Keratinocyte (primary cell): Measurements from ENCODE around the gene CASQ1. TPM values are rescaled to one million over a fixed set of nuclear protein-coding genes. Genes with fewer than 3 reads are reported as not detected.

ENCODE experiments used
- DNase-seq: peaks from one replicate; pipeline ENCODE4 v3.0.0-alpha.2; 2011; ENCODE audit warnings: low read depth, missing footprints, low spot score
- FAIRE-seq: peaks from 2 replicates; lab custom pipeline; 2011; peaks lifted over from hg19 to GRCh38; lab: Jason Lieb, UNC
- H2AFZ ChIP-seq: 2 replicates; pipeline ENCODE4 v1.6.0; 2012; ENCODE audit warnings: low read length, control low read depth, inconsistent platforms; ENCODE audit not compliant: control insufficient read depth
- H3K27ac ChIP-seq: 2 replicates; pipeline ENCODE4 v1.5.1; 2011; ENCODE audit warnings: low read length; ENCODE audit not compliant: control insufficient read depth, insufficient read depth
- H3K27me3 ChIP-seq: 3 replicates; pipeline ENCODE4 v1.6.0; 2011; ENCODE audit warnings: low read length; ENCODE audit not compliant: control insufficient read depth, insufficient read depth; ENCODE audit errors: extremely low read depth
- H3K36me3 ChIP-seq, 2 experiments: 2 replicates in 1 of 2; 3 replicates in 1 of 2; pipeline ENCODE4 v1.5.1; 2011; ENCODE audit warnings: low read length in 2 of 2, mild to moderate bottlenecking in 1 of 2; ENCODE audit not compliant: control insufficient read depth in 2 of 2, insufficient read depth in 2 of 2; ENCODE audit errors: extremely low read depth in 1 of 2
- H3K4me1 ChIP-seq: 3 replicates; pipeline ENCODE4 v1.5.1; 2011; ENCODE audit warnings: low read length; ENCODE audit not compliant: control insufficient read depth, insufficient read depth; ENCODE audit errors: extremely low read depth
- H3K4me2 ChIP-seq: 3 replicates; pipeline ENCODE4 v1.6.0; 2011; ENCODE audit warnings: low read depth, low read length; ENCODE audit not compliant: control insufficient read depth, insufficient read depth; ENCODE audit errors: extremely low read depth
- H3K4me3 ChIP-seq, 3 experiments: fragments of 200-600 bp in 1 of 3; sonication (generic) in 1 of 3; 2 replicates in 2 of 3; 3 replicates in 1 of 3; pipeline ENCODE4 v1.5.1; 2011 to 2016; ENCODE audit warnings: low read length in 3 of 3, mild to moderate bottlenecking in 3 of 3, control low read depth in 2 of 3, inconsistent platforms in 1 of 3, low read depth in 1 of 3, mixed read lengths in 1 of 3, mixed run types in 1 of 3, moderate library complexity in 1 of 3; ENCODE audit not compliant: control insufficient read depth in 2 of 3, insufficient read depth in 2 of 3; ENCODE audit errors: extremely low read depth in 1 of 3
- H3K79me2 ChIP-seq: 2 replicates; pipeline ENCODE4 v1.6.0; 2012; ENCODE audit warnings: low read length; ENCODE audit not compliant: control insufficient read depth, insufficient read depth
- H3K9ac ChIP-seq: 3 replicates; pipeline ENCODE4 v1.6.0; 2011; ENCODE audit warnings: low read length; ENCODE audit not compliant: control insufficient read depth, insufficient read depth; ENCODE audit errors: extremely low read depth
- H3K9me1 ChIP-seq: 3 replicates; pipeline ENCODE4 v1.6.0; 2011; ENCODE audit warnings: low read length; ENCODE audit not compliant: control insufficient read depth, insufficient read depth; ENCODE audit errors: extremely low read depth
- H3K9me3 ChIP-seq: 2 replicates; pipeline ENCODE4 v1.5.1; 2012; ENCODE audit warnings: low read depth, low read length; ENCODE audit not compliant: control insufficient read depth
- H4K20me1 ChIP-seq: 3 replicates; pipeline ENCODE4 v1.6.0; 2011; ENCODE audit warnings: low read length; ENCODE audit not compliant: control insufficient read depth, insufficient read depth; ENCODE audit errors: extremely low read depth
- CTCF ChIP-seq, 3 experiments: IDR thresholded peaks in 1 of 3; conservative IDR thresholded peaks in 1 of 3; optimal IDR thresholded peaks in 1 of 3; 2 replicates in 2 of 3; 3 replicates in 1 of 3; pipeline versions ENCODE3 to v1.5.1; 2011; ENCODE audit warnings: low read length in 3 of 3, mild to moderate bottlenecking in 3 of 3, moderate library complexity in 2 of 3, control low read depth in 1 of 3, inconsistent platforms in 1 of 3; ENCODE audit not compliant: insufficient read depth in 2 of 3; ENCODE audit errors: extremely low read depth in 1 of 3
- EZH2 ChIP-seq: IDR thresholded peaks from one replicate; pipeline ENCODE4 v1.6.1; 2012; ENCODE audit warnings: inconsistent platforms, mild to moderate bottlenecking, low read length, moderate library complexity
- dilution Hi-C: fragments of 300-500 bp; cut with MboI; formaldehyde crosslinking; loops from one replicate; pipeline ENCODE4 v1.7.0; 2020; ENCODE audit warnings: low sequenced_read_pairs; ENCODE audit not compliant: extremely low pct_ligation_motif_present
- polyA plus RNA-seq, 5 experiments: library from polyadenylated mRNA; depleted of rRNA in 3 of 5; stranded (reverse) in 3 of 5; stranded (forward) in 1 of 5; unstranded in 1 of 5; fragments of >200 nt; gene quantifications; 1 replicate in 1 of 5; 2 replicates in 3 of 5; 3 replicates in 1 of 5; pipeline versions ENCODE4 v1.2.1 to v1.2.3, GENCODE V29; 2011 to 2012; ENCODE audit warnings: missing spikeins in 2 of 5, low read depth in 1 of 5, low replicate concordance in 1 of 5

CASQ1 gene
- polyA plus RNA-seq, 1 donor (not counting 4 experiments of a cell fraction or from before 2014, with no cell fraction given) = not detected

- Histone ChIP-seq H4K20me1 (no peaks in the 10 kb centered on the region), H3K4me1 (no peaks in the 10 kb centered on the region), H3K27ac (no peak overlapping the region), H3K9ac (no peak overlapping the region), H3K4me2 (no peak overlapping the region), H2AFZ (no peak overlapping the region), H3K9me3 (no peaks in the 10 kb centered on the region), H3K9me1 (no peaks in the 10 kb centered on the region), H3K36me3 (no peaks in the 10 kb centered on the region), H3K4me3 (no peak overlapping the region), H3K79me2 (peaks cover 8% of the 10 kb centered on the region), H3K27me3 (no peaks in the 10 kb centered on the region)
- dilution Hi-C loops = no loop called here
- TF ChIP-seq EZH2 (no peak), CTCF (optimal IDR thresholded peaks at IDR 0.05 in 1 of 3, IDR thresholded peaks at IDR 0.05 in 1 of 3, conservative IDR thresholded peaks at IDR 0.05 in 1 of 3; ENCODE audit: extremely low read depth in 1 of 3, insufficient read depth in 2 of 3, low read length in 3 of 3) (no peak)
- FAIRE-seq (no peak), DNase-seq (no peak)
Measured at GRCh38 chr1:160251011-160251410, 60.6 kb downstream of the CASQ1 start.

Other genes starting within 250 kb of the CASQ1 start
- gene IGSF9, start 245.0 kb upstream of the CASQ1 start, polyA plus RNA-seq = 4.2 to 6.0 TPM (median 5.8 TPM) in 3 replicates
- 0.31 to 0.57 TPM (median 0.41 TPM) in 3 replicates for gene SLAMF9, start 236.3 kb upstream of the CASQ1 start, polyA plus RNA-seq
- 1.9 to 3.1 TPM (median 3.1 TPM) in 3 replicates for gene PIGM, start 158.6 kb upstream of the CASQ1 start, polyA plus RNA-seq
- gene KCNJ10, start 120.4 kb upstream of the CASQ1 start, polyA plus RNA-seq = not detected in 3 replicates
- gene KCNJ9, start 109.0 kb upstream of the CASQ1 start, polyA plus RNA-seq = not detected in 3 replicates
- gene IGSF8, start 92.0 kb upstream of the CASQ1 start, polyA plus RNA-seq = 16.5 to 32.6 TPM (median 20.6 TPM) in 3 replicates
- gene ATP1A2, start 74.8 kb upstream of the CASQ1 start, polyA plus RNA-seq = 0.01 to 0.06 TPM in 2 of 3 replicates, not detected in the other
- gene ATP1A4, start 39.0 kb upstream of the CASQ1 start, polyA plus RNA-seq = not detected in 3 replicates
- gene PEA15, start 14.8 kb downstream of the CASQ1 start, polyA plus RNA-seq = 367 to 495 TPM (median 484 TPM) in 3 replicates
- 59.5 to 83.1 TPM (median 81.2 TPM) in 3 replicates for gene DCAF8, start 72.0 kb downstream of the CASQ1 start, polyA plus RNA-seq
- gene PEX19, start 94.6 kb downstream of the CASQ1 start, polyA plus RNA-seq = 40.6 to 48.7 TPM (median 44.3 TPM) in 3 replicates
- 157 to 169 TPM (median 164 TPM) in 3 replicates for gene COPA, start 152.7 kb downstream of the CASQ1 start, polyA plus RNA-seq
- gene NCSTN, start 152.8 kb downstream of the CASQ1 start, polyA plus RNA-seq = 111 to 150 TPM (median 112 TPM) in 3 replicates
- gene NHLH1, start 176.5 kb downstream of the CASQ1 start, polyA plus RNA-seq = 0.10 to 0.17 TPM (median 0.13 TPM) in 3 replicates
- gene VANGL2, start 210.0 kb downstream of the CASQ1 start, polyA plus RNA-seq = 10.9 to 17.6 TPM (median 11.4 TPM) in 3 replicates